ENCODE results near the gene CAPZA1. TPM values are rescaled to one million over a fixed set of nuclear protein-coding genes. Genes with fewer than 3 reads are reported as not detected.

The CAPZA1 gene
- total and polyA plus RNA-seq, 10 of the 15 experiments (the other 5 are each of a cell fraction or from before 2014, with no cell fraction given) = 187 to 886 (median 278) TPM

DNA sequence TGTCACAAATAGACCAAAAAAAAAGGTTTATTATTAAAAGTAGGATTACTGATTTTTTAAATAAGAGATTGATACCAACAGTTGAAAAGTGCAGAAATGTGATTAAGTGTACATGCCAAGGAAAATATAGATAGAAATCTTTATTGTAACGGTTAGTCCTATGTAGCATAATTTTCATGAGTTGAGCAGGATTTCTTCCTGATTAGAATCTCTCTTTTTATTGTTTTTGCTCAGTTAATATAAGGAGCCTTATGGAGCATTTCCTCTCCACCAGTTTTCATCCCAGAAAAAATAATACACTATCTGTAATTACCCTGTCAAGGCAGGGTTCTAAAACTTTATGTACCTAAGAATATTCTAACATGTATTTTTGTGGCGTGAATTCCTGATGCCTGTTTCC lies 23.4 kb downstream of the CAPZA1 start:
- Histone ChIP-seq H3K9me3 (replicated peaks; ENCODE audit: control insufficient read depth, insufficient read depth, low read length) (no peaks in the 10 kb centered on the region), H3K4me2 (ENCODE audit: control insufficient read depth, insufficient read depth) (no peak overlapping the region), H4K20me1 (ENCODE audit: control insufficient read depth, insufficient read depth) (peaks cover 4% of the 10 kb centered on the region; the same call in 1 of the 2 replicates), H3K4me3 (no peak overlapping the region), H2AFZ (ENCODE audit: control insufficient read depth, low read depth, low read length) (no peak overlapping the region), H3K27me3 (replicated peaks in 1 of 2; ENCODE audit: control insufficient read depth in 2 of 2, insufficient read depth in 2 of 2, low read length in 1 of 2) (no peaks in the 10 kb centered on the region), H3K27ac (ENCODE audit: control insufficient read depth, insufficient read depth) (no peak overlapping the region), H3K4me1 (ENCODE audit: control insufficient read depth, insufficient read depth, low read length) (no peaks in the 10 kb centered on the region; the same call in 1 of the 2 replicates), H3K36me3 (ENCODE audit: control insufficient read depth in 2 of 2, insufficient read depth in 2 of 2, low read length in 1 of 2) (peaks cover 1 to 12% of the 10 kb centered on the region in 2 experiments; a peak in 3 of 4 replicates), H3K9ac (ENCODE audit: control insufficient read depth, insufficient read depth, low read length) (no peak overlapping the region), H3K79me2 (ENCODE audit: control insufficient read depth, insufficient read depth, low read length) (peaks cover 73% of the 10 kb centered on the region)
- FAIRE-seq (no peak), ATAC-seq (no peak), DNase-seq (ENCODE audit: low read depth, low spot score) (no peak)
- RAD21 ChIA-PET (ENCODE audit: unreplicated experiment) = no interaction called here
- POLR2A ChIA-PET = no interaction called here
- in situ Hi-C loops (cut with MboI) = no loop called here
- intact Hi-C loops (cut with micrococcal nuclease; ENCODE audit: unreplicated experiment) = no loop called here
- TSS peak; percentile 27 for BruUV-seq (replicated peaks)
- WGBS (ENCODE audit: insufficient coverage, insufficient replicate concordance, low lambda C conversion rate, missing lambda C conversion rate) = 94% methylated on average over 2 of the region's 2 CpGs
- TF ChIP-seq ZNF384 (IDR thresholded peaks at IDR 0.05; ENCODE audit: borderline replicate concordance, low read depth, low read length) (no peak), SMARCA5 (IDR thresholded peaks at IDR 0.05) (no peak), NKRF (conservative IDR thresholded peaks at IDR 0.05) (no peak), TCF3 (IDR thresholded peaks at IDR 0.05; ENCODE audit: borderline replicate concordance, insufficient read depth, low read depth, low read length) (no peak), ASH2L (IDR thresholded peaks at IDR 0.05; ENCODE audit: borderline replicate concordance, low read depth) (no peak), MAX (IDR thresholded peaks at IDR 0.05; ENCODE audit: low read depth, low read length) (no peak), SIN3A (IDR thresholded peaks at IDR 0.05; ENCODE audit: low read depth, low read length) (no peak), WRNIP1 (IDR thresholded peaks at IDR 0.05; ENCODE audit: borderline replicate concordance, low read depth, low read length) (no peak), SRF (IDR thresholded peaks at IDR 0.05; ENCODE audit: low read depth in 2 of 2, low read length in 2 of 2) (no peak), STAT1 (conservative IDR thresholded peaks at IDR 0.05) (no peak), E2F4 (IDR thresholded peaks at IDR 0.05; ENCODE audit: low read depth, low read length) (no peak), KLF5 (IDR thresholded peaks at IDR 0.05; ENCODE audit: partially characterized antibody) (no peak), RUNX3 (IDR thresholded peaks at IDR 0.05; ENCODE audit: low read length) (no peak), BACH1 (IDR thresholded peaks at IDR 0.05; ENCODE audit: borderline replicate concordance) (no peak), ZSCAN29 (IDR thresholded peaks at IDR 0.05) (no peak)
- TF ChIP-seq, protein P1, sequence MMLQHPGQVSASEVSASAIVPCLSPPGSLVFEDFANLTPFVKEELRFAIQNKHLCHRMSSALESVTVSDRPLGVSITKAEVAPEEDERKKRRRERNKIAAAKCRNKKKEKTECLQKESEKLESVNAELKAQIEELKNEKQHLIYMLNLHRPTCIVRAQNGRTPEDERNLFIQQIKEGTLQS (IDR thresholded peaks at IDR 0.05; ENCODE audit: borderline replicate concordance, extremely low read depth, low read depth, low read length) = no peak
- TF ChIP-seq, protein P2, sequence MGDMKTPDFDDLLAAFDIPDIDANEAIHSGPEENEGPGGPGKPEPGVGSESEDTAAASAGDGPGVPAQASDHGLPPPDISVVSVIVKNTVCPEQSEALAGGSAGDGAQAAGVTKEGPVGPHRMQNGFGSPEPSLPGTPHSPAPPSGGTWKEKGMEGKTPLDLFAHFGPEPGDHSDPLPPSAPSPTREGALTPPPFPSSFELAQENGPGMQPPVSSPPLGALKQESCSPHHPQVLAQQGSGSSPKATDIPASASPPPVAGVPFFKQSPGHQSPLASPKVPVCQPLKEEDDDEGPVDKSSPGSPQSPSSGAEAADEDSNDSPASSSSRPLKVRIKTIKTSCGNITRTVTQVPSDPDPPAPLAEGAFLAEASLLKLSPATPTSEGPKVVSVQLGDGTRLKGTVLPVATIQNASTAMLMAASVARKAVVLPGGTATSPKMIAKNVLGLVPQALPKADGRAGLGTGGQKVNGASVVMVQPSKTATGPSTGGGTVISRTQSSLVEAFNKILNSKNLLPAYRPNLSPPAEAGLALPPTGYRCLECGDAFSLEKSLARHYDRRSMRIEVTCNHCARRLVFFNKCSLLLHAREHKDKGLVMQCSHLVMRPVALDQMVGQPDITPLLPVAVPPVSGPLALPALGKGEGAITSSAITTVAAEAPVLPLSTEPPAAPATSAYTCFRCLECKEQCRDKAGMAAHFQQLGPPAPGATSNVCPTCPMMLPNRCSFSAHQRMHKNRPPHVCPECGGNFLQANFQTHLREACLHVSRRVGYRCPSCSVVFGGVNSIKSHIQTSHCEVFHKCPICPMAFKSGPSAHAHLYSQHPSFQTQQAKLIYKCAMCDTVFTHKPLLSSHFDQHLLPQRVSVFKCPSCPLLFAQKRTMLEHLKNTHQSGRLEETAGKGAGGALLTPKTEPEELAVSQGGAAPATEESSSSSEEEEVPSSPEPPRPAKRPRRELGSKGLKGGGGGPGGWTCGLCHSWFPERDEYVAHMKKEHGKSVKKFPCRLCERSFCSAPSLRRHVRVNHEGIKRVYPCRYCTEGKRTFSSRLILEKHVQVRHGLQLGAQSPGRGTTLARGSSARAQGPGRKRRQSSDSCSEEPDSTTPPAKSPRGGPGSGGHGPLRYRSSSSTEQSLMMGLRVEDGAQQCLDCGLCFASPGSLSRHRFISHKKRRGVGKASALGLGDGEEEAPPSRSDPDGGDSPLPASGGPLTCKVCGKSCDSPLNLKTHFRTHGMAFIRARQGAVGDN (IDR thresholded peaks at IDR 0.05) = no peak
- SMC1A ChIA-PET (ENCODE audit: uncharacterized antibody, unreplicated experiment) = interaction anchor here (0.7 to 1.5 kb wide), 5 partner anchors 9 to 252 kb away, joined by 3 to 4 read pairs (median 4); no protein-coding TSS in a partner anchor
- CTCF ChIA-PET = interaction anchor here (1.2 kb wide), 1 partner anchor 19 kb away, joined by 3 read pairs; no protein-coding TSS in a partner anchor
